Breast epithelium (tissue), 4 donors: ENCODE data around the gene PHKB. TPM values are rescaled to one million over a fixed set of nuclear protein-coding genes. Genes with fewer than 3 reads are reported as not detected.

Experiments used
- DNase-seq, 2 donors: peaks; one replicate each; pipeline ENCODE4 v3.0.0-alpha.2; 2019; ENCODE audit warnings: low spot score in 2 of 2
- H3K27ac ChIP-seq, 2 donors: fragments of 200-600 bp; sonication (generic) in 1 of 2; one replicate each; pipeline ENCODE4 v1.5.1; 2016 to 2019; ENCODE audit warnings: mild to moderate bottlenecking in 1 of 2
- H3K27me3 ChIP-seq, 2 donors: fragments of 200-600 bp; sonication (generic) in 1 of 2; one replicate each; pipeline versions ENCODE4 v1.5.1 to v1.6.0; 2017 to 2019; ENCODE audit warnings: control low read depth in 1 of 2, mild to moderate bottlenecking in 1 of 2
- H3K36me3 ChIP-seq: fragments of 200-600 bp; one replicate; pipeline ENCODE4 v1.5.1; 2019
- H3K4me1 ChIP-seq, 2 donors: fragments of 200-600 bp; sonication (generic); one replicate each; pipeline ENCODE4 v1.5.1; 2016 to 2019; ENCODE audit warnings: control low read depth in 1 of 2
- H3K4me3 ChIP-seq, 3 donors: fragments of 200-600 bp; sonication (generic); 1 replicate in 2 of 3; 2 replicates in 1 of 3; pipeline ENCODE4 v1.5.1; 2016 to 2019; ENCODE audit warnings: mild to moderate bottlenecking in 3 of 3, moderate library complexity in 2 of 3
- H3K9me3 ChIP-seq, 2 donors: fragments of 200-600 bp; sonication (generic) in 1 of 2; one replicate each; pipeline ENCODE4 v1.5.1; 2016 to 2019; ENCODE audit warnings: control low read depth in 1 of 2
- POLR2A ChIP-seq: fragments of 450-650 bp; IDR thresholded peaks from one replicate; pipeline ENCODE4 v1.6.1; 2016; ENCODE audit warnings: antibody characterized with exemption, mild to moderate bottlenecking, moderate library complexity
- POLR2AphosphoS5 ChIP-seq, 3 donors: sonication (generic); formaldehyde crosslinking; IDR thresholded peaks; one replicate each; pipeline ENCODE4 v1.6.1; 2017; ENCODE audit warnings: antibody characterized with exemption in 3 of 3
- intact Hi-C: fragments of 100-400 bp; cut with DNase I; formaldehyde crosslinking; loops from one replicate; pipeline ENCODE4 v1.15.1; 2023; ENCODE audit warnings: low total_unique reads
- total RNA-seq, 3 donors: library from RNA; depleted of rRNA; stranded (reverse); fragments of >200 nt; gene quantifications; one replicate each; pipeline ENCODE4 v1.1.0, GENCODE V29; 2016
- TF ChIP-seq, protein P1 (sequence below), 3 donors: fragments of 450-650 bp; IDR thresholded peaks; one replicate each; pipeline ENCODE4 v1.5.1; 2016 to 2017; ENCODE audit warnings: antibody characterized with exemption in 3 of 3, mild to moderate bottlenecking in 3 of 3, moderate library complexity in 3 of 3

PHKB gene
- total RNA-seq, 3 donors from 2014 or later, result 77.9 to 111 (median 78.3) TPM

DNA sequence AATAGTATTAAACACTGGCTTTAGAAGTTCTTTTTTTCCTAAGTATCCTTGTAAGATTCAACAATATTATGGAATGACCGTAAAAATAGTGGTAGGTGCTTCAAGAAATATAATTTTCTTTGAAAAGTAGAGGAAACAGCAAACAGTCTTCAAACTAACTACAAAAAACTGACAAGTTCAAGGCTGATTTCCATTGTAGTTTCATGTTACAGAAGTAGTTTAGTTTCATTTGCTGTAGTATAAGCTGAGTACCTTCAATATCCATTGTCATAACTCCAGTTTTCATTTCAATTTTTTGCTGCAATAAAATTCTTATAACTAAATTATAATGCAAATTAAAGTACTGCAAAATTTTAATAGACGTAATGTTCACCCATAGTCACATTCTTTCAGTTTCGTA lies 19.3 kb downstream of the PHKB start:
- Histone ChIP-seq H3K36me3 (no peaks in the 10 kb centered on the region), H3K4me3 (no peak overlapping the region), H3K27ac (no peak overlapping the region), H3K9me3 (no peaks in the 10 kb centered on the region), H3K4me1 (no peaks in the 10 kb centered on the region), H3K27me3 (no peaks in the 10 kb centered on the region)
- TF ChIP-seq POLR2A, result no peak
- TF ChIP-seq, protein P1, sequence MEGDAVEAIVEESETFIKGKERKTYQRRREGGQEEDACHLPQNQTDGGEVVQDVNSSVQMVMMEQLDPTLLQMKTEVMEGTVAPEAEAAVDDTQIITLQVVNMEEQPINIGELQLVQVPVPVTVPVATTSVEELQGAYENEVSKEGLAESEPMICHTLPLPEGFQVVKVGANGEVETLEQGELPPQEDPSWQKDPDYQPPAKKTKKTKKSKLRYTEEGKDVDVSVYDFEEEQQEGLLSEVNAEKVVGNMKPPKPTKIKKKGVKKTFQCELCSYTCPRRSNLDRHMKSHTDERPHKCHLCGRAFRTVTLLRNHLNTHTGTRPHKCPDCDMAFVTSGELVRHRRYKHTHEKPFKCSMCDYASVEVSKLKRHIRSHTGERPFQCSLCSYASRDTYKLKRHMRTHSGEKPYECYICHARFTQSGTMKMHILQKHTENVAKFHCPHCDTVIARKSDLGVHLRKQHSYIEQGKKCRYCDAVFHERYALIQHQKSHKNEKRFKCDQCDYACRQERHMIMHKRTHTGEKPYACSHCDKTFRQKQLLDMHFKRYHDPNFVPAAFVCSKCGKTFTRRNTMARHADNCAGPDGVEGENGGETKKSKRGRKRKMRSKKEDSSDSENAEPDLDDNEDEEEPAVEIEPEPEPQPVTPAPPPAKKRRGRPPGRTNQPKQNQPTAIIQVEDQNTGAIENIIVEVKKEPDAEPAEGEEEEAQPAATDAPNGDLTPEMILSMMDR (IDR thresholded peaks at IDR 0.05), result no peak
- TF ChIP-seq POLR2AphosphoS5 (IDR thresholded peaks at IDR 0.05), result no peak
- intact Hi-C loops, result no loop called here
- no peak for DNase-seq

DNA sequence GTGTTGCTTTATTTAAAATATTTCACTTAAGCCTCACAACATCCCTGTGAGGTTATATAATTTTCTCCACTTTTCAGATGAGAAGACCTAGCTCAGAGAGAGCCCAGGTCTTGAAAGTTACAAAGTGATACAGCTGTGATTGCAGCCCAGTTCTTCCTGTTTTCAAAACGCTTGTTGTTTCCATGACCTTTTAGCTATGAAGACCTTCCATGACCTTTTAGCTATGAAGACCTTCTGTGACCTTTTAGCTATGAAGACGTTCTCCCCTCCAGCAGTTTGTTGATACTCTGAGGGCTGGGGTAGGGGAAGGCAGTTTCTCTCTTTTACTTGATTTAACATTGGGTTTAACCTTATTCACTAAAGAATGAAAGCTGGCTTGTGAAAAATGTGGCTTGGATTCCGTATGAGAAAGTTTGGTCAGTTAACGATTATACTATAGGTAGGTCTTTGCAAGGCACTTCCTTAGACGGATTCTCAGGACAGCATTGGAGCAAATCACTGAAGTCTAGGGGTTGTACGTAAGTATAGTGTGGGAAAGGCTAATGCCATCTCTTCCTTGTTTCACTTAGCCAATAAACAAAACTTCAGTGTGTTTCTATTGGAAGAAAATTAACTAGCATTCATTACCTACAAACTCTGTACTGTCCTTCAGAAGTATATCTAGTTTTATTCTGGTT lies 20.7 kb downstream of the PHKB start:
- no peaks in the 10 kb centered on the region for H3K9me3 ChIP-seq
- no peaks in the 10 kb centered on the region for H3K27me3 ChIP-seq
- intact Hi-C loops, result no loop called here
- no peaks in the 10 kb centered on the region for H3K4me1 ChIP-seq
- no peak overlapping the region for H3K27ac ChIP-seq
- H3K36me3 ChIP-seq, result no peaks in the 10 kb centered on the region
- H3K4me3 ChIP-seq, result no peak overlapping the region
- TF ChIP-seq POLR2AphosphoS5 (IDR thresholded peaks at IDR 0.05) (no peak), POLR2A (no peak)
- TF ChIP-seq, protein P1 (IDR thresholded peaks at IDR 0.05), result no peak
- DNase-seq, result no peak

DNA sequence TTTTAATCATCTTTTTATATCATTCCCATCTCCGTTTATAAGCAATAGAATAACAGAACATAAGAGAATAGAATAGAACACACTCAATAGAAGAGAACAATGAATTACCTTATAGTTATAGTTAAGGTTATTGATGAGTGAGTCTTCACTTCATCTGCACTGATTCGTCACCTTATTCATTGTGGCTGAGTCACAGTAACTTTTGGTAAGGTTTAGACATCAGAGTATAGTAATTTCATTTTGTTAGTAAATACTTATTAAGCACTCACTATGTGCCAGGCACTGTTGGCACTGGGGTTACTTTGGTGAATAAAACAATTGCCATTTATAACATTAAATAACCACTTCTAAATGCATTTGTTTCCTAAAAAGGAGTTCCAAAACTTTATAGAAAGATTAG lies 22.5 kb downstream of the PHKB start:
- TF ChIP-seq POLR2A, result no peak
- TF ChIP-seq POLR2AphosphoS5 (IDR thresholded peaks at IDR 0.05), result no peak
- TF ChIP-seq, protein P1 (IDR thresholded peaks at IDR 0.05), result no peak

DNA sequence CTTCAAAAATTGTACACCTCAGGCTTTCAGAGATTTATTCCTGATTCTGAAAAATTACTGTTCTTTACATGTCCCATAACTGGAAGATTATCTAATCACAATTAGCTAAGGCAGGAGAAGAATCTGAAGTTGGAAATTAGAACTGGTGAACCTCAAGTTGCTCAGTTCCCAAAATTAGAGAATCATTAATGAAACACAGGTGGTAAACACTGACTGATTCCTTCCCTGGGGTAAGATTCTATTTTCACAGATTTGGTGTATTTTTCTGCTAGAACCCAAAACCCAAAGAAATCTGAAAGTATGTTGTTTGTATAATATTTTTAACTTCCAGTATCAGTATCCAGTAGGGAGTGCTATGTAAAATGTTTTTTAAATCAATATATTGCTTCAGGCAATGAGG lies 25.7 kb downstream of the PHKB start:
- no peaks in the 10 kb centered on the region for H3K4me1 ChIP-seq
- H3K27me3 ChIP-seq, result no peaks in the 10 kb centered on the region
- peaks cover 5% of the 10 kb centered on the region for H3K36me3 ChIP-seq
- DNase-seq, result no peak
- TF ChIP-seq, protein P1 (IDR thresholded peaks at IDR 0.05), result no peak
- no peak for TF ChIP-seq POLR2AphosphoS5 (IDR thresholded peaks at IDR 0.05)
- no peak for TF ChIP-seq POLR2A
- H3K9me3 ChIP-seq, result peaks cover 7 to 42% of the 10 kb centered on the region in 2 donors
- no peak overlapping the region for H3K4me3 ChIP-seq
- H3K27ac ChIP-seq, result no peak overlapping the region
- intact Hi-C loops, result no loop called here

More for the DNA sequence above, 22.5 kb downstream of the PHKB start:
- Histone ChIP-seq H3K27ac (no peak overlapping the region), H3K27me3 (no peaks in the 10 kb centered on the region), H3K36me3 (no peaks in the 10 kb centered on the region), H3K4me3 (no peak overlapping the region), H3K4me1 (no peaks in the 10 kb centered on the region), H3K9me3 (peaks cover 0 to 10% of the 10 kb centered on the region in 2 donors)
- no peak for DNase-seq
- intact Hi-C loops, result no loop called here

DNA sequence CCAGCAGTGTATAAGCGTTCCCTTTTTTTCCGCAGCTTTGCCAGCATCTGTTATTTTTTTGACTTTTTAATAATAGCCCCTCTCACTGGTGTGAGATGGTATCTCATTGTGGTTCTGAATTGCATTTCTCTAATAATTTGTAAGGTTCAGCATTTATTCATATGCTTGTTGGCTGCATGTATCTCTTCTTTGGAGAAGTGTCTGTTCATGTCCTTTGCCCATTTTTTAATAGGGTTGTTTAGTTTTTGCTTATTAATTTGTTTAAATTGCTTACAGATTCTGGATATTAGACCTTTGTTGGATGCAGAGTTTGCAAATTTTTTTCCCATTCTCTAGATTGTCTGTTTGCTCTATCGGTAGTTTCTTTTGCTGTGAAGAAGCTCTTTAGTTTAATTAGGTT lies 26.9 kb downstream of the PHKB start:
- H3K4me3 ChIP-seq, result no peak overlapping the region
- H3K27ac ChIP-seq, result no peak overlapping the region
- intact Hi-C loops, result no loop called here
- peaks cover 14 to 44% of the 10 kb centered on the region in 2 donors for H3K9me3 ChIP-seq
- TF ChIP-seq, protein P1 (IDR thresholded peaks at IDR 0.05), result no peak
- TF ChIP-seq POLR2AphosphoS5 (IDR thresholded peaks at IDR 0.05), result no peak
- no peak for TF ChIP-seq POLR2A
- peaks cover 5% of the 10 kb centered on the region for H3K36me3 ChIP-seq
- H3K4me1 ChIP-seq, result no peaks in the 10 kb centered on the region
- no peaks in the 10 kb centered on the region for H3K27me3 ChIP-seq
- DNase-seq, result no peak
